ENCODE results near the gene MGAT2. TPM values are rescaled to one million over a fixed set of nuclear protein-coding genes. Genes with fewer than 3 reads are reported as not detected.

Gene MGAT2
- total RNA-seq, 2 donors from 2014 or later = 21.4 to 23.5 TPM

- DNase-seq = no peak
- Histone ChIP-seq H3K4me3 (ENCODE audit: low read length) (no peak overlapping the region), H3K9ac (ENCODE audit: extremely low read depth, low read length, poor library complexity, severe bottlenecking) (no peak overlapping the region), H3K9me3 (ENCODE audit: control insufficient read depth, low read length) (no peaks in the 10 kb centered on the region), H3K27me3 (ENCODE audit: control insufficient read depth, insufficient read depth, low read length, poor library complexity, severe bottlenecking) (no peaks in the 10 kb centered on the region), H3K4me1 (ENCODE audit: control insufficient read depth, insufficient read depth, low read length) (no peaks in the 10 kb centered on the region), H3K36me3 (ENCODE audit: control insufficient read depth, insufficient read depth, low read length) (peaks cover 37% of the 10 kb centered on the region), H3K27ac (ENCODE audit: low read depth, low read length) (no peak overlapping the region)
- no peak for TF ChIP-seq CTCF (conservative IDR thresholded peaks at IDR 0.05)
- Mint-ChIP-seq H3K27me3 (ENCODE audit: insufficient read depth) (no peaks in the 10 kb centered on the region), H3K27ac (no peak overlapping the region), H3K9me3 (no peaks in the 10 kb centered on the region), H3K36me3 (ENCODE audit: low read depth) (peaks cover 56% of the 10 kb centered on the region), H3K4me3 (no peak overlapping the region), H3K4me1 (no peaks in the 10 kb centered on the region)
Observed at GRCh38 chr14:49670475-49670874, 49.9 kb downstream of the MGAT2 start.

Other genes with a start within 250 kb of the MGAT2 start
- 1,000 to 10,000 TPM; 1,577 to 1,586 TPM for gene RPS29, start 34.4 kb upstream of the MGAT2 start, total RNA-seq
- gene LRR1, start 21.9 kb upstream of the MGAT2 start, total RNA-seq = 10 to 100 TPM; 20.4 to 22.9 TPM
- 100 to 1,000 TPM; 167 to 176 TPM for gene RPL36AL, start 173 bp upstream of the MGAT2 start, total RNA-seq
- 10 to 100 TPM; 18.5 to 19.7 TPM for gene DNAAF2, start 14.4 kb downstream of the MGAT2 start, total RNA-seq
- gene POLE2, start 67.4 kb downstream of the MGAT2 start, total RNA-seq = 10 to 100 TPM; 25.5 to 33.6 TPM
- under 1 TPM; 0.35 to 0.77 TPM for gene KLHDC1, start 72.3 kb downstream of the MGAT2 start, total RNA-seq
- 10 to 100 TPM; 45.8 to 48.4 TPM for gene KLHDC2, start 147.4 kb downstream of the MGAT2 start, total RNA-seq
- gene NEMF, start 232.0 kb downstream of the MGAT2 start, total RNA-seq = 10 to 100 TPM; 75.1 to 82.6 TPM

All from endodermal cell (in vitro differentiated cells).